H9 (cell line): Measurements from ENCODE around the gene ANAPC2. TPM values are rescaled to one million over a fixed set of nuclear protein-coding genes. Genes with fewer than 3 reads are reported as not detected.

Source experiments
- DNase-seq: peaks from one replicate; pipeline ENCODE4 v3.0.0-alpha.2; 2017
- H2AFZ ChIP-seq: one replicate; pipeline ENCODE4 v1.6.1; 2013; ENCODE audit warnings: mild to moderate bottlenecking, low read length, control low read depth, moderate library complexity
- H2AK5ac ChIP-seq: 2 replicates; pipeline ENCODE4 v1.6.1; 2013; ENCODE audit warnings: low read length, control low read depth, mixed read lengths; ENCODE audit not compliant: insufficient read length
- H2BK120ac ChIP-seq: one replicate; pipeline ENCODE4 v1.6.1; 2013; ENCODE audit warnings: low read depth, mild to moderate bottlenecking, low read length, control low read depth, inconsistent platforms; ENCODE audit not compliant: poor library complexity, severe bottlenecking
- H2BK12ac ChIP-seq: 2 replicates; pipeline ENCODE4 v1.6.1; 2013; ENCODE audit warnings: low read length, control low read depth, mixed read lengths, low read depth; ENCODE audit not compliant: insufficient read length
- H2BK15ac ChIP-seq: 2 replicates; pipeline ENCODE4 v1.6.1; 2013; ENCODE audit warnings: low read depth, low read length, control low read depth
- H2BK20ac ChIP-seq: one replicate; pipeline ENCODE4 v1.6.1; 2013; ENCODE audit warnings: low read depth, mild to moderate bottlenecking, low read length, control low read depth, inconsistent platforms; ENCODE audit not compliant: poor library complexity, severe bottlenecking
- H2BK5ac ChIP-seq: 2 replicates; pipeline ENCODE4 v1.6.1; 2013; ENCODE audit warnings: low read length, control low read depth, mixed read lengths; ENCODE audit not compliant: insufficient read length
- H3K14ac ChIP-seq: 2 replicates; pipeline ENCODE4 v1.6.1; 2013; ENCODE audit warnings: low read length, control low read depth; ENCODE audit not compliant: insufficient read depth
- H3K18ac ChIP-seq: 2 replicates; pipeline ENCODE4 v1.6.1; 2013; ENCODE audit warnings: low read depth, mild to moderate bottlenecking, mixed read lengths, low read length, control low read depth; ENCODE audit not compliant: insufficient read length
- H3K23ac ChIP-seq: 2 replicates; pipeline ENCODE4 v1.6.1; 2013; ENCODE audit warnings: low read length, control low read depth, mixed read lengths, low read depth; ENCODE audit not compliant: insufficient read length
- H3K23me2 ChIP-seq: 2 replicates; pipeline ENCODE4 v1.6.1; 2013; ENCODE audit warnings: low read depth, mild to moderate bottlenecking, mixed read lengths, low read length, control low read depth; ENCODE audit not compliant: insufficient read length, poor library complexity, severe bottlenecking
- H3K27ac ChIP-seq: 2 replicates; pipeline ENCODE4 v1.5.1; 2013; ENCODE audit warnings: low read length, control low read depth, mixed read lengths, low read depth; ENCODE audit not compliant: insufficient read length
- H3K27me3 ChIP-seq: 2 replicates; pipeline ENCODE4 v1.6.1; 2013; ENCODE audit warnings: low read length, control low read depth, inconsistent platforms; ENCODE audit not compliant: insufficient read depth
- H3K4ac ChIP-seq: 2 replicates; pipeline ENCODE4 v1.6.1; 2013; ENCODE audit warnings: low read depth, mild to moderate bottlenecking, control low read depth, inconsistent platforms, low read length, moderate library complexity
- H3K4me1 ChIP-seq: 2 replicates; pipeline ENCODE4 v1.6.1; 2013; ENCODE audit warnings: low read length, control low read depth, inconsistent platforms; ENCODE audit not compliant: insufficient read depth
- H3K4me2 ChIP-seq: 2 replicates; pipeline ENCODE4 v1.6.1; 2013; ENCODE audit warnings: low read length, control low read depth, mixed read lengths; ENCODE audit not compliant: insufficient read length, insufficient read depth
- H3K56ac ChIP-seq: 2 replicates; pipeline ENCODE4 v1.6.1; 2013; ENCODE audit warnings: low read depth, mild to moderate bottlenecking, mixed read lengths, low read length, control low read depth; ENCODE audit not compliant: insufficient read length
- H3K79me1 ChIP-seq: 2 replicates; pipeline ENCODE4 v1.6.1; 2013; ENCODE audit warnings: low read depth, mild to moderate bottlenecking, moderate library complexity, low read length, control low read depth, inconsistent platforms; ENCODE audit not compliant: insufficient read depth, poor library complexity, severe bottlenecking
- H3K79me2 ChIP-seq: 2 replicates; pipeline ENCODE4 v1.6.1; 2013; ENCODE audit warnings: low read length, control low read depth, inconsistent platforms; ENCODE audit not compliant: insufficient read depth
- H3K9ac ChIP-seq: 2 replicates; pipeline ENCODE4 v1.6.1; 2013; ENCODE audit warnings: low read length, control low read depth, mixed read lengths; ENCODE audit not compliant: insufficient read length; ENCODE audit errors: extremely low read depth
- H3K9me3 ChIP-seq: one replicate; pipeline ENCODE4 v1.6.1; 2013; ENCODE audit warnings: low read depth, low read length, inconsistent platforms; ENCODE audit not compliant: control insufficient read depth
- H3T11ph ChIP-seq: one replicate; pipeline ENCODE4 v1.6.1; 2013; ENCODE audit warnings: mild to moderate bottlenecking, low read length, control low read depth, inconsistent platforms
- H4K20me1 ChIP-seq: one replicate; pipeline ENCODE4 v1.6.1; 2013; ENCODE audit not compliant: control insufficient read depth, insufficient read length, insufficient read depth
- H4K5ac ChIP-seq: 2 replicates; pipeline ENCODE4 v1.6.1; 2013; ENCODE audit warnings: low read depth, mild to moderate bottlenecking, mixed read lengths, low read length, control low read depth; ENCODE audit not compliant: insufficient read length
- H4K8ac ChIP-seq: replicated peaks from 2 replicates; pipeline ENCODE4 v1.6.1; 2013; ENCODE audit warnings: low read length, control low read depth, mixed read lengths, low read depth; ENCODE audit not compliant: insufficient read length
- H4K91ac ChIP-seq: 2 replicates; pipeline ENCODE4 v1.6.1; 2013; ENCODE audit warnings: low read depth, mild to moderate bottlenecking, moderate library complexity, mixed read lengths, low read length, control low read depth; ENCODE audit not compliant: insufficient read length
- H3K27ac Mint-ChIP-seq, 3 experiments: 2 replicates in 2 of 3; 3 replicates in 1 of 3; pipeline ENCODE4 v1.8.0; 2020 to 2021; ENCODE audit warnings: mixed read lengths in 3 of 3, mild to moderate bottlenecking in 1 of 3, moderate library complexity in 1 of 3
- H3K27me3 Mint-ChIP-seq: 2 replicates; pipeline ENCODE4 v1.8.0; 2021; ENCODE audit warnings: low read depth, mild to moderate bottlenecking, moderate library complexity, mixed read lengths
- H3K36me3 Mint-ChIP-seq, 3 experiments: 2 replicates in 2 of 3; 3 replicates in 1 of 3; pipeline ENCODE4 v1.8.0; 2020 to 2021; ENCODE audit warnings: low read depth in 3 of 3, mixed read lengths in 3 of 3; ENCODE audit not compliant: insufficient read depth in 1 of 3
- H3K4me1 Mint-ChIP-seq, 2 experiments: 2 replicates each; pipeline ENCODE4 v1.8.0; 2020; ENCODE audit warnings: mixed read lengths in 2 of 2
- H3K4me3 Mint-ChIP-seq, 2 experiments: 2 replicates in 1 of 2; 3 replicates in 1 of 2; pipeline ENCODE4 v1.8.0; 2020 to 2021; ENCODE audit warnings: mild to moderate bottlenecking in 2 of 2, mixed read lengths in 2 of 2, moderate library complexity in 1 of 2
- H3K9me3 Mint-ChIP-seq, 2 experiments: 2 replicates in 1 of 2; 3 replicates in 1 of 2; pipeline ENCODE4 v1.8.0; 2020; ENCODE audit warnings: mild to moderate bottlenecking in 2 of 2, mixed read lengths in 2 of 2, moderate library complexity in 1 of 2
- WGBS: extraction: QIAGEN DNeasy Blood & Tissue Kit; methylation state at CpG from one replicate; pipeline ENCODE4 v1.1.7; 2013; ENCODE audit warnings: missing lambda C conversion rate, low lambda C conversion rate, mixed read lengths; ENCODE audit not compliant: insufficient read length; ENCODE audit errors: extremely low coverage; 5-methylcytosine and 5-hydroxymethylcytosine counted together
- total RNA-seq: library from RNA; stranded (reverse); gene quantifications from 2 replicates; pipeline ENCODE4 v1.2.1, GENCODE V29; 2021
- TF ChIP-seq, protein P1 (sequence below): fragments of 200-600 bp; sonication (generic); conservative IDR thresholded peaks from 3 replicates; pipeline ENCODE4 v1.8.0; 2021; ENCODE audit warnings: antibody characterized with exemption, mild to moderate bottlenecking

ANAPC2 gene
- total RNA-seq, 1 experiment from 2014 or later, result 54.8 TPM

DNA sequence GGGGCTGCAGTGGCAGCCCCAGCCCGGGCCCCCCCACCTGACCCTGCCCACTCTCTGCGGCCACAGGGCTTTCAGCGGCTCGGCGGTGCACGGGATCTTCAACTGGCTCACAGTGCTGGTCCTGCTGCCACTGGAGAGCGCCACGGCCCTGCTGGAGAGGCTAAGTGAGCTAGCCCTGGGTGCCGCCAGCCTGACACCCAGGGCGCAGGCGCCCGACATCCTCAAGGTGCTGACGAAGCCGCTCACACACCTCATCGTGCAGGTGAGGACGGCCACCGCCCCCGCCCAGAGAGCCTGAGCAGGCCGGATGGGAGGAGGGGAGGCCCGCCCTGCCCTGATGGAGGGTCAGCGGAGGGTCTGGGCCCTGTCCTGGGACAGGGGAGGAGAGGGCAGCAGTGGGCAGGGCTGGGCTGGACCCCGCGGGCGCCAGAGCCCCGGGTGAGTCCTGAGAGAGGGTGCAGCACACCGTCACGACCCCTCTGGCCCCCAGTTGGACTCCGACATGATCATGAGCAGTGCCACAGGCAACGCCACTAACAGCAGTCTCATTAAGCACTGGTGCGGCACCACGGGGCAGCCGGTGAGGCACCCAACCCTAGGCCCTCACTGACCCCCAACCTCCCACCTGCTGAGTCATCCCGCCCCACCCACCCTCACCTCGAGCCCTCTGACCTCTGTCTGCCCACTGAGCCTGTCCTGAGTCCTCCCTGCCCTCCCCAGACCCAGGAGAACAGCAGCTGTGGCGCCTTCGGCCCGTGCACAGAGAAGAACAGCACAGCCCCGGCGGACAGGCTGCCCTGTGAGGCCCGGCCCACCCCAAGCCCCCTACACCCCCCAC is 45.0 kb upstream of the ANAPC2 start:
- H2AK5ac ChIP-seq, result no peak overlapping the region
- no peak overlapping the region for H3K27ac ChIP-seq
- H3K4me1 ChIP-seq, result peaks cover 3% of the 10 kb centered on the region; the same call in 1 of the 2 replicates
- H4K91ac ChIP-seq, result no peak overlapping the region
- H3K79me1 ChIP-seq, result no peaks in the 10 kb centered on the region
- peaks cover 7% of the 10 kb centered on the region for H3K27me3 Mint-ChIP-seq
- no peak overlapping the region for H2BK5ac ChIP-seq
- no peak overlapping the region for H3K4me3 Mint-ChIP-seq
- no peaks in the 10 kb centered on the region for H3K27me3 ChIP-seq
- H4K20me1 ChIP-seq, result no peaks in the 10 kb centered on the region
- H3T11ph ChIP-seq, result no peak overlapping the region
- no peak overlapping the region for H2AFZ ChIP-seq
- TF ChIP-seq, protein P1, sequence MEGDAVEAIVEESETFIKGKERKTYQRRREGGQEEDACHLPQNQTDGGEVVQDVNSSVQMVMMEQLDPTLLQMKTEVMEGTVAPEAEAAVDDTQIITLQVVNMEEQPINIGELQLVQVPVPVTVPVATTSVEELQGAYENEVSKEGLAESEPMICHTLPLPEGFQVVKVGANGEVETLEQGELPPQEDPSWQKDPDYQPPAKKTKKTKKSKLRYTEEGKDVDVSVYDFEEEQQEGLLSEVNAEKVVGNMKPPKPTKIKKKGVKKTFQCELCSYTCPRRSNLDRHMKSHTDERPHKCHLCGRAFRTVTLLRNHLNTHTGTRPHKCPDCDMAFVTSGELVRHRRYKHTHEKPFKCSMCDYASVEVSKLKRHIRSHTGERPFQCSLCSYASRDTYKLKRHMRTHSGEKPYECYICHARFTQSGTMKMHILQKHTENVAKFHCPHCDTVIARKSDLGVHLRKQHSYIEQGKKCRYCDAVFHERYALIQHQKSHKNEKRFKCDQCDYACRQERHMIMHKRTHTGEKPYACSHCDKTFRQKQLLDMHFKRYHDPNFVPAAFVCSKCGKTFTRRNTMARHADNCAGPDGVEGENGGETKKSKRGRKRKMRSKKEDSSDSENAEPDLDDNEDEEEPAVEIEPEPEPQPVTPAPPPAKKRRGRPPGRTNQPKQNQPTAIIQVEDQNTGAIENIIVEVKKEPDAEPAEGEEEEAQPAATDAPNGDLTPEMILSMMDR, result no peak
- H3K14ac ChIP-seq, result no peak overlapping the region
- peaks cover 8 to 13% of the 10 kb centered on the region in 2 experiments for H3K4me1 Mint-ChIP-seq
- H3K36me3 Mint-ChIP-seq, result no peaks in the 10 kb centered on the region
- H3K79me2 ChIP-seq, result no peaks in the 10 kb centered on the region
- H3K18ac ChIP-seq, result no peak overlapping the region
- no peak overlapping the region for H3K9ac ChIP-seq
- no peak overlapping the region for H4K5ac ChIP-seq
- no peak for DNase-seq
- no peak overlapping the region for H4K8ac ChIP-seq
- no peak overlapping the region for H2BK12ac ChIP-seq
- H2BK120ac ChIP-seq, result no peak overlapping the region
- H3K56ac ChIP-seq, result no peak overlapping the region
- no CpG with 5 or more reads among the region's 40 CpGs for WGBS
- no peaks in the 10 kb centered on the region for H3K9me3 ChIP-seq
- no peak overlapping the region for H2BK20ac ChIP-seq
- no peak overlapping the region for H3K4ac ChIP-seq
- H3K27ac Mint-ChIP-seq, result no peak overlapping the region
- H3K4me2 ChIP-seq, result no peak overlapping the region
- H3K23ac ChIP-seq, result no peak overlapping the region
- H2BK15ac ChIP-seq, result no peak overlapping the region
- no peaks in the 10 kb centered on the region for H3K9me3 Mint-ChIP-seq
- H3K23me2 ChIP-seq, result no peaks in the 10 kb centered on the region
